ENCODE data around the gene BID. TPM values are rescaled to one million over a fixed set of nuclear protein-coding genes. Genes with fewer than 3 reads are reported as not detected.

The BID gene
- total RNA-seq, 1 donor from 2014 or later = 16.6 TPM

GRCh38 chr22:17795661-17796548, 21.6 kb upstream of the BID start:
- no peaks in the 10 kb centered on the region for H3K9me3 Mint-ChIP-seq
- no peak for DNase-seq (ENCODE audit: low spot score)
- no peaks in the 10 kb centered on the region for H3K36me3 ChIP-seq
- no peak overlapping the region for H2AFZ ChIP-seq (replicated peaks)
- H3K4me3 ChIP-seq = no peak overlapping the region
- H3K4me1 Mint-ChIP-seq = peaks cover 8% of the 10 kb centered on the region
- TF ChIP-seq EZH2 (IDR thresholded peaks at IDR 0.05) (no peak), CTCF (IDR thresholded peaks at IDR 0.05) (no peak), EZH2phosphoT487 (IDR thresholded peaks at IDR 0.05) (no peak)
- H3K4me2 ChIP-seq = no peak overlapping the region
- no peaks in the 10 kb centered on the region for H3K27me3 ChIP-seq
- H3F3A ChIP-seq (ENCODE audit: low read depth) = no peaks in the 10 kb centered on the region
- H3K27ac ChIP-seq = no peak overlapping the region
- no peaks in the 10 kb centered on the region for H3K36me3 Mint-ChIP-seq
- no peak overlapping the region for H3K9ac ChIP-seq
- no peaks in the 10 kb centered on the region for H4K20me1 ChIP-seq (ENCODE audit: low read depth)
- H3K9me3 ChIP-seq (ENCODE audit: low read depth) = no peaks in the 10 kb centered on the region
- no peaks in the 10 kb centered on the region for H3K79me2 ChIP-seq (ENCODE audit: low read depth)
- H3K27me3 Mint-ChIP-seq (ENCODE audit: insufficient read depth, low read depth) = peaks cover 9% of the 10 kb centered on the region
- no peak overlapping the region for H3K27ac Mint-ChIP-seq
- H3K4me3 Mint-ChIP-seq = no peak overlapping the region
- no peaks in the 10 kb centered on the region for H3K4me1 ChIP-seq

- Histone ChIP-seq H3K27me3 (no peaks in the 10 kb centered on the region), H3K9ac (no peak overlapping the region), H2AFZ (replicated peaks) (no peak overlapping the region), H3K9me3 (ENCODE audit: low read depth) (no peaks in the 10 kb centered on the region), H3K4me3 (no peak overlapping the region), H3K4me1 (no peaks in the 10 kb centered on the region), H3K27ac (no peak overlapping the region), H3F3A (ENCODE audit: low read depth) (no peaks in the 10 kb centered on the region), H3K4me2 (no peak overlapping the region), H3K79me2 (ENCODE audit: low read depth) (no peaks in the 10 kb centered on the region), H3K36me3 (no peaks in the 10 kb centered on the region), H4K20me1 (ENCODE audit: low read depth) (no peaks in the 10 kb centered on the region)
- H3K4me3 Mint-ChIP-seq = peak overlapping the region; percentile 71
- H3K36me3 Mint-ChIP-seq = no peaks in the 10 kb centered on the region
- peaks cover 3% of the 10 kb centered on the region for H3K4me1 Mint-ChIP-seq
- no peak for TF ChIP-seq EZH2 (IDR thresholded peaks at IDR 0.05)
- no peak for TF ChIP-seq CTCF (IDR thresholded peaks at IDR 0.05)
- TF ChIP-seq EZH2phosphoT487 (IDR thresholded peaks at IDR 0.05) = no peak
- H3K9me3 Mint-ChIP-seq = no peaks in the 10 kb centered on the region
- DNase-seq (ENCODE audit: low spot score) = no peak
- H3K27me3 Mint-ChIP-seq (ENCODE audit: insufficient read depth, low read depth) = peaks cover 4% of the 10 kb centered on the region
- peak overlapping the region; percentile 82 for H3K27ac Mint-ChIP-seq
Measured at GRCh38 chr22:17794726-17795542, 20.7 kb upstream of the BID start.

GRCh38 chr22:17792854-17793434, 18.7 kb upstream of the BID start:
- Histone ChIP-seq H3K9ac (peak overlapping the region; percentile 32), H3K4me2 (no peak overlapping the region), H3K27ac (no peak overlapping the region), H3F3A (ENCODE audit: low read depth) (peaks cover 3% of the 10 kb centered on the region), H4K20me1 (ENCODE audit: low read depth) (no peaks in the 10 kb centered on the region), H2AFZ (replicated peaks) (no peak overlapping the region), H3K4me3 (no peak overlapping the region), H3K79me2 (ENCODE audit: low read depth) (no peaks in the 10 kb centered on the region), H3K9me3 (ENCODE audit: low read depth) (no peaks in the 10 kb centered on the region), H3K4me1 (no peaks in the 10 kb centered on the region), H3K36me3 (no peaks in the 10 kb centered on the region), H3K27me3 (no peaks in the 10 kb centered on the region)
- H3K9me3 Mint-ChIP-seq = no peaks in the 10 kb centered on the region
- no peak overlapping the region for H3K27ac Mint-ChIP-seq
- peaks cover 4% of the 10 kb centered on the region for H3K27me3 Mint-ChIP-seq (ENCODE audit: insufficient read depth, low read depth)
- H3K4me3 Mint-ChIP-seq = no peak overlapping the region
- DNase-seq (ENCODE audit: low spot score) = no peak
- no peaks in the 10 kb centered on the region for H3K36me3 Mint-ChIP-seq
- peaks cover 3% of the 10 kb centered on the region for H3K4me1 Mint-ChIP-seq
- TF ChIP-seq EZH2 (IDR thresholded peaks at IDR 0.05) (no peak), EZH2phosphoT487 (IDR thresholded peaks at IDR 0.05) (no peak), CTCF (IDR thresholded peaks at IDR 0.05) (no peak)

Data from neural progenitor cell (in vitro differentiated cells).